M059J (cell line): ENCODE measurements around the gene DHRS7B. TPM values are rescaled to one million over a fixed set of nuclear protein-coding genes. Genes with fewer than 3 reads are reported as not detected.
A peak's percentile ranks its signal among the peaks of the same experiment; 100 is the strongest.
"Not testable (repeated sequence)": the region's sequence is repeated elsewhere in the genome, so short reads cannot be mapped to it uniquely, and the experiment has no call there.

Source experiments
- DNase-seq: peaks from one replicate; pipeline ENCODE4 v3.0.0-alpha.2; 2012; ENCODE audit warnings: low read depth
- total RNA-seq: library from RNA; depleted of rRNA; stranded (reverse); fragments of >200 nt; shearing (Covaris generic); gene quantifications from 2 replicates; pipeline ENCODE4 v1.2.3, GENCODE V29; 2014

The DHRS7B gene
- total RNA-seq, 1 experiment from 2014 or later: 26.2 TPM

GRCh38 chr17:21210411-21211076, 83.8 kb downstream of the DHRS7B start:
- no peak for DNase-seq

GRCh38 chr17:21211825-21212479, 85.2 kb downstream of the DHRS7B start:
- no peak for DNase-seq

- DNase-seq: no peak
These were observed 86.3 kb downstream of the DHRS7B start for GRCh38 chr17:21212826-21213637.

- DNase-seq: peak; percentile 32
These were observed 86.9 kb downstream of the DHRS7B start for GRCh38 chr17:21213638-21214014.

- DNase-seq: peak; percentile 93
These were observed 87.4 kb downstream of the DHRS7B start, which contains the start of gene TMEM11 for GRCh38 chr17:21214015-21214776. Gene TMEM11, minus strand, starts transcription at chr17:21214161. Its CDS starts 9 bp downstream, at chr17:21214152.

- DNase-seq: peak; percentile 15
These were observed 88.2 kb downstream of the DHRS7B start for GRCh38 chr17:21214777-21215541.

GRCh38 chr17:21215935-21216334, 89.2 kb downstream of the DHRS7B start:
- no peak for DNase-seq

- DNase-seq: no peak
These were observed 90.6 kb downstream of the DHRS7B start for GRCh38 chr17:21217346-21217745.

GRCh38 chr17:21218101-21218500, 91.3 kb downstream of the DHRS7B start:
- DNase-seq: peak; percentile 18

GRCh38 chr17:21218831-21219380, 92.1 kb downstream of the DHRS7B start:
- DNase-seq: no peak

- DNase-seq: no peak
These were observed 96.3 kb downstream of the DHRS7B start for GRCh38 chr17:21223086-21223485.

GRCh38 chr17:21227277-21227676, 100.5 kb downstream of the DHRS7B start:
- not testable (repeated sequence) for DNase-seq

- no peak for DNase-seq
These were observed 101.3 kb downstream of the DHRS7B start for GRCh38 chr17:21228111-21228510.

GRCh38 chr17:21228845-21229244, 102.1 kb downstream of the DHRS7B start:
- DNase-seq: no peak

- DNase-seq: no peak
These were observed 104.8 kb downstream of the DHRS7B start for GRCh38 chr17:21231533-21231932.

- DNase-seq: no peak
These were observed 105.4 kb downstream of the DHRS7B start for GRCh38 chr17:21232033-21232749.

- DNase-seq: no peak
These were observed 107.0 kb downstream of the DHRS7B start for GRCh38 chr17:21233581-21234347.

GRCh38 chr17:21235921-21236320, 109.2 kb downstream of the DHRS7B start:
- no peak for DNase-seq

- DNase-seq: peak; percentile 20
These were observed 113.1 kb downstream of the DHRS7B start for GRCh38 chr17:21239680-21240368.
